Ovary (tissue), 3 donors: ENCODE measurements around the gene RUNX2.

Experiments
- CTCF ChIP-seq, 3 donors: fragments of 450-650 bp in 2 of 3; fragments of 200-600 bp in 1 of 3; IDR thresholded peaks; one replicate each; pipeline versions ENCODE4 v1.5.1 to v1.8.0; 2016 to 2022; ENCODE audit warnings: antibody characterized with exemption in 3 of 3, mild to moderate bottlenecking in 1 of 3
- EP300 ChIP-seq: sonication (generic); formaldehyde crosslinking; IDR thresholded peaks from one replicate; pipeline ENCODE4 v1.6.1; 2017; ENCODE audit warnings: antibody characterized with exemption
- POLR2A ChIP-seq: fragments of 450-650 bp; IDR thresholded peaks from one replicate; pipeline ENCODE4 v1.6.1; 2017; ENCODE audit warnings: antibody characterized with exemption, mild to moderate bottlenecking, moderate library complexity
- donor health status: DM: no; HTN: no; CAD: no.

- TF ChIP-seq POLR2A (no peak), CTCF (IDR thresholded peaks at IDR 0.05) (no peak), EP300 (no peak)
Measured at GRCh38 chr6:45473121-45473993, 145.2 kb downstream of the RUNX2 start.
